ENCODE measurements around the gene SLC22A23.

- TF ChIP-seq EZH2 (IDR thresholded peaks at IDR 0.05; ENCODE audit: borderline replicate concordance, low read length) (no peak), CTCF (conservative IDR thresholded peaks at IDR 0.05 in 1 of 2, IDR thresholded peaks at IDR 0.05 in 1 of 2; ENCODE audit: extremely low read depth in 1 of 2, insufficient read depth in 1 of 2, low read depth in 1 of 2, low read length in 2 of 2) (no peak)
Observed at GRCh38 chr6:3321875-3322274, 135.0 kb downstream of the SLC22A23 start.

Data from mammary epithelial cell (primary cell).